Globus pallidus (tissue), 1 donor: Measurements from ENCODE around the gene ABCF1.
"Not testable (repeated sequence)": the region's sequence is repeated elsewhere in the genome, so short reads cannot be mapped to it uniquely, and the experiment has no call there.

Experiments
- DNase-seq: peaks from one replicate; pipeline ENCODE4 v3.0.0-alpha.2; 2015; ENCODE audit warnings: low spot score

ABCF1 gene

DNA sequence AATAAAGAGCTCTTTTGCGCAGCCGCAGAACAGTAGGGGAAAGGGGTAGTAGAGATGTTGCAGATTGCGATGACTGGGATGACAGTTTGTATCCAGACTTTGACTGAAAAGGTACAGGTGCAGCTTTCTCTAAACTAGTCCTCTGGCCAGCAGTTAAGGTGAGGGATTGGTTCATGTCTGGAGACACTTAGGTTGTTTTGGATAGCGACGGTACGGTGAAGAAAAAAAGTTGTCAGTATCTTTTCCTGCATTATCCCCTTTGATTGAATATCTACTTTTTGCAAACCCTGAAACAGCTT is 13.6 kb upstream of the ABCF1 start:
- DNase-seq = no peak

- DNase-seq = no peak
Observed at GRCh38 chr6:30560930-30561329, 10.3 kb upstream of the ABCF1 start.

DNA sequence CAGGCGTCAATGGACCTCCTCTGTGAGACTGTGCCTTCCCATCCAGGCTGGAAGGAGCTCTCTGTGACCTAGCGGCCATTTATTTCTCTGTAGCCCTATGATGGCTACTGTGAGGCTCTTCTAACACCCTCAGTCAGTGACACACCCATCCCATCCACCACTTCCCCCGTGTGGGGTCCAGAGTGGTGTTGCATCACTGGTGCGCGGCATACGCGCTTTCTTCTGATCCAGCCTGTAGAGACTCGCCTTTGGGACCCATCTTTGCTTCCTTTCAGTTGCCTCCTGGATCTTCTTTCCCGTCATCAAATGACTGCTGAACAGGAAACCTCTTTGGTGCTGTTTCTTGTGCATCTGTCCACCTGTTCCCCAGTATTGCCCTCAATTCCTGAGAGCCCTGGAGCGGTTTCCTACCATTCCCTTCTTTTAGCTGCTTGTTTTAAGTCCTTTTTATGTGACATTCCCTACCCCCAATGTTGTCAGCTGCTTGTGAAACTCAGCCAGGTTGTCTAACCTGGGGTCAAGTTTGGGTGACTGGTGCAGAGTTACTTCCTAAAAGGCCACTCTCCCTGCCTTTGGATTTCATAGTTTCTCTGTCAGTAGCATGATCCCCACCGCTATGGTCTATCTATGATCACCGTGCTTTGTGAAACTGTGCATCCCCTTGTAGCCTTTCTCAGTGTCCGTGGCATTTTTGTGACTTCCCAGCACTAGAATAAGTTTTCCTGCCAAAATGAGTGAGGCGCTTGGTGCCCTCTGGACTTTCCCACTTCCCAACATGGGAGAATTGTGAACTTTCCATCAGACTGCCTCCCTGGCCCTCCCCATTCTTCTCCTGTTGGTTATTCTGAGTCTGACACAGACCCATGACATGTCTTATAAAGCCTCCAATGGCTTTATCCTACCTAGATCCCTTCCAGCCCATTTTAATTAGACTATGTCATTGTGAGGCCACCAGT is 8.5 kb upstream of the ABCF1 start:
- no peak for DNase-seq

DNA sequence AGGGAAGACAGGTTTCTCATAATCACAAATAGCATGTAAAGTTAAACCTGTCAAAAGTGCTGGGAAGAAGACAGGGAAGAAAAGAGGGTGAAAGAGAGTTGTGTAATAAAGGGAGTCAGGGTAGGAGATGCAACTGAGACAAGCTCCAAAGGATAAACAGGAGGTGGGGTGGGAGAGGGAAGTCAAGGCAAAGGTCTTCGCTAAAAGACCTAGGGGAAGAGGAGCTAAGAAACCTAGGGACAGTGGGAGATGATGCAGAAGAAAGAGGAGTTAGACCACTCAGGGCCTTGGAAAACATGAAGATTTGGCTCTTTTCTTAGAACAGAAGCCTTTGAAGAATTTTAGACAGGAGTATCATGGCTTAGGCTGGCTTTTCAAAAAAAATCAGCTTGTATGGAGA is 7.1 kb upstream of the ABCF1 start:
- DNase-seq = no peak

DNA sequence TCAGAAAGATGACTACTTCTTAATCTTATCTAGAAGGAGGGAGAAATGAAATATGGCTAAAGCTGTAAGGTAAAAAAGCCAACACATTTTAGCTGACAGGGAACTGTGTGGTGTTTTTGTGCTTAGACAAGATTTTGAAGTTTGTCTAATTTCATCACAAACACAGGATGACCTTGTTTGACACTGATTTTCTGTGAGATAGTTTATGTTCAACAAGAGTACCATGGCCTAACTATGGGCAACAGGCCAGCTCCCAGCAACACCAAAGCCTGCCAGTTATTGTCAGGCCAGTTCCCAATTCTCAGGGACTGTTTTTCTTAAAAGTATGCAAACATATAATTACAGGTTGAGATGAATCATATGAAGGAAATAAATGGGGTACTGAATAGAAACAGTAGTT is 5.5 kb upstream of the ABCF1 start:
- no peak for DNase-seq

GRCh38 chr6:30568245-30568644 is 3.0 kb upstream of the ABCF1 start:
- DNase-seq = no peak

- DNase-seq = no peak
Observed at GRCh38 chr6:30570263-30570662, 979 bp upstream of the ABCF1 start.

DNA sequence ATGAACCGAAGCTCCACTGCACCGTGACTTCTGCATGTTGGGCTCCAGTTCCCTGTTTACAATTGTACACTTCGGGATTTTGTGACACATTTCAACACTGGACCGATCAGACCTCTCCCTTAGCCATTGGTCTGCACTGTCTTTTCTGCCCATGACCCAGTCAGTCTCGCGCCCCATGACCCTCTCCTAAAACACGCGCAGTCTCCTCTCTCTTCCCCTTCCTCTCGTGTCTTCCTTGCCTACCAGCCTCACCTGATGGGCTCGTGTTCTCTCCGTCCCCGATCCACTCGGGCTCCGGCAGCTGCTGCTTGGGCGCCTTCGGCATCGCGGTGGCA is 535 bp upstream of the ABCF1 start:
- DNase-seq = no peak

DNA sequence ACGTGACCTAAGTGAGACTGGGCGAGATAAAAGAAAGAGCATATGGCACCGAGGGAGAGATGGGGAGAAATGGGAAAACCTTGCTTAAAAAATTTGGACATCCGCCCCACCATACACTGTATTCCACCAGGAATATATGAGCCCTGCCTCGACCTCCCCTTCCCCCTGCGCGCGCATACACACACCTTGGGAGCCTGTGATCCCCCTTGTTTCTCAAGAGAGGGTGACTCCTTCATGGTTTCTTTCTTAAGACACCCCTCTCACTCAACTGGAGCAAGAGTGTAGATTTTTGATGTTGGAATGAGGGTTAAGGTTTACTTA is 480 bp downstream of the ABCF1 start:
- no peak for DNase-seq

GRCh38 chr6:30572148-30572547 is 906 bp downstream of the ABCF1 start:
- DNase-seq = no peak

DNA sequence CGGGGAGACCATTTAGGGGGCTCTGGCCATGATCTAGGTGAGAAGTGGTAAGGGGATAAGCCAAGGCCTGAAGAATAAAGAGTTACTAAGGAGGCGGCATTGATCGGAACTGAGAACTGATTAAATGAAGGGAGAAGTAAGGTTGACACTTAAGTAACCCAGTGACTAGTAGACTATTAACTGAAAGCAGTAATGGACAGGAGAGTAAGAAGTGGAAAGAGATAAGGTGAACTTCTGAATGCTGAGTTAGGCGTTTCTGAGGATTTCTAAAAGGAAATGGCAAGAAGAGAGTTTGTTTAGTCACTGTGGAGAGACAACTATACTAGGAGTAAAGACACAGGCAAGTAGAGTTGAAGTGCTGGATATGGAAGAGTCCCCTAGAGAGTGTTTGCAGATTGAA is 1.9 kb downstream of the ABCF1 start:
- no peak for DNase-seq

DNA sequence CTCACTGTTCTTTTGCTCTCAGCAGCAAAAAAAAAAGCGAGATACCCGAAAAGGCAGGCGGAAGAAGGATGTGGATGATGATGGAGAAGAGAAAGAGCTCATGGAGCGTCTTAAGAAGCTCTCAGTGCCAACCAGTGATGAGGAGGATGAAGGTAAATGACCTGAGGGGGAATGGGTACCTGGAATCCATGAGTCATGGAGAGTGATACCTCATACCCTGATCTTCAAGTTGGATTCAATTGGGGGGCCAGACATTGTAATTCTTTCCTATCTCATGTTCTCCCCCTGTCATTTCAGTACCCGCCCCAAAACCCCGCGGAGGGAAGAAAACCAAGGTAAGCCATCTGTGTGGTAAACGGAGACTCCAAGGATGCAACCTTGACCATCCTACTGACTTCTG is 6.8 kb downstream of the ABCF1 start:
- no peak for DNase-seq

DNA sequence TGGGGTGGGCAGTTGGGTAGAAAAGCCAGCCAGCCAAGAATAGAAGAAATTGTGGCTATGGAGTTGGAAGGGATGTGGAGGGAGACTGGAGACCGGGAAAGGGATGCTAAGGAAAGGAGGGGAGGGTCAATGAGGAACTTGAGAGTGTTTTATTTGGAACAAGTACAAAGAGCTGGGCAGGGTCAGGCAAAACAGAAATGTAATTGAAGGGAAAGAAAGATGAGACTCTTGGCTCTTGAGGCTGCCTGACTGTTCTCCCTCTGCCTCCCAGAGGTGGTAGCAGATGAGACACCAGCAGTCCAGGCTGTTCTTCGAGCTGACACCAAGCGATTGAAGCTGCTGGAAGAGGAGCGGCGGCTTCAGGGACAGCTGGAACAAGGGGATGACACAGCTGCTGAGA is 12.7 kb downstream of the ABCF1 start:
- DNase-seq = no peak

- DNase-seq = no peak
Observed at GRCh38 chr6:30589754-30590358, 18.6 kb downstream of the ABCF1 start.

DNA sequence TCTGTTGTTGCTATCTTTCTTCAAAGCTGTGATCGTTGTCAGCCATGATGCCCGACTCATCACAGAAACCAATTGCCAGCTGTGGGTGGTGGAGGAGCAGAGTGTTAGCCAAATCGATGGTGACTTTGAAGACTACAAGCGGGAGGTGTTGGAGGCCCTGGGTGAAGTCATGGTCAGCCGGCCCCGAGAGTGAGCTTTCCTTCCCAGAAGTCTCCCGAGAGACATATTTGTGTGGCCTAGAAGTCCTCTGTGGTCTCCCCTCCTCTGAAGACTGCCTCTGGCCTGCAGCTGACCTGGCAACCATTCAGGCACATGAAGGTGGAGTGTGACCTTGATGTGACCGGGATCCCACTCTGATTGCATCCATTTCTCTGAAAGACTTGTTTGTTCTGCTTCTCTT is 19.3 kb downstream of the ABCF1 start:
- DNase-seq = no peak

DNA sequence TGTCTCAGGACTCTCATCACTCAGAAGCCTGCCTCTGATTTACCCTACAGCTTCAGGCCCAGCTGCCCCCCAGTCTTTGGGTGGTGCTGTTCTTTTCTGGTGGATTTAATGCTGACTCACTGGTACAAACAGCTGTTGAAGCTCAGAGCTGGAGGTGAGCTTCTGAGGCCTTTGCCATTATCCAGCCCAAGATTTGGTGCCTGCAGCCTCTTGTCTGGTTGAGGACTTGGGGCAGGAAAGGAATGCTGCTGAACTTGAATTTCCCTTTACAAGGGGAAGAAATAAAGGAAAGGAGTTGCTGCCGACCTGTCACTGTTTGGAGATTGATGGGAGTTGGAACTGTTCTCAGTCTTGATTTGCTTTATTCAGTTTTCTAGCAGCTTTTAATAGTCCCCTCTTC is 19.8 kb downstream of the ABCF1 start:
- DNase-seq = no peak

DNA sequence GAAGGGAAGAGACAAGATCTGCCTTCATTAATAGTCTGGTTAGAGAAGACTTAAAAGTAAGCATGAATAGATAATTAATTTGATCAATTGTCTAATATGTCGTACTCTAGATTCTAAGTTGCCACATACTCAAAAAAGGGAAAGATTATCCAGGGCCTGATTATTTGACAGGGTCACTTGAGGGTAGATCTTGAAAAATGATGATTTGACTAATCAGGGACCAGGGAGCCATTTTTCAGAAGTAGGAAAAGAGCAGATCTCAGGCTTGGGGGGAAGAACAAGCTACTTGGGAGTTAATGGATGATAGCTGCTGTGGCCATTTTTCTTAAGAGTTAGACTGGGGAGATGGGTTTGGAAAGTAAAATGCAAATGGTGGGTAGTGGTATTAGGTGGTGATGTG is 21.0 kb downstream of the ABCF1 start:
- no peak for DNase-seq

GRCh38 chr6:30597315-30598144 is 26.3 kb downstream of the ABCF1 start:
- DNase-seq = not testable (repeated sequence)

DNA sequence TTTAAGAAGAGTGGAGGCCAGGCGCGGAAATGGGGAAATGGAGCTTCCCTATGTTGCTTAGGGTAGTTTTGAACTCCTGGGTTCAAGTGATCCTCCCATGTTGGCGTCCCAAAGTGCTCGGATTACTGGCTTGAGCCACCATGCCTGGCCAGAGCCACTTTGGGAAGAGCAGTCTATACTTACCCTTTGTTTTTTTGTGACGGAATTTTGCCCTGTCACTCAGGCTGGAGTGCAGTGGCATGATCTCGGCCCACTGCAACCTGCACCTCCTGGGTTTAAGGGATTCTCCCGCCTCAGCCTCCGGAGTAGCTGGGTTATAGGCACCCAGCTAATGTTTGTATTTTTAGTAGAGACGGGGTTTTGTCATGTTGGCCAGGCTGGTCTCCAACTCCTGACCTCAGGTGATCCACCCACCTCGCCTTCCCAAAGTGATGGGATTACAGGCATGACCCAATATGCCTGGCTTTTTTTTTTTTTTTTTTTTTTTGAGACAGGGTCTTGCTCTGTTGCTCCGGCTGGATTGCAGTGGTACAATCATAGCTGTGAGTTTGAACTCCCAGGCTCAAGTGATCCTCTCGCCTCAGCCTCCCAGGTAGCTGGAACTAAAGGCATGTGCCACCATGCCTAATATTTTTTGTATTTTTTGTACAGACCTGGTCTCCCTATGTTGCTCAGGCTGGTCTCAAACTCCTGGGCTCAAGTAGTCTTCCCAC is 27.8 kb downstream of the ABCF1 start:
- DNase-seq = no peak

- DNase-seq = no peak
Observed at GRCh38 chr6:30599625-30600324, 28.5 kb downstream of the ABCF1 start.

DNA sequence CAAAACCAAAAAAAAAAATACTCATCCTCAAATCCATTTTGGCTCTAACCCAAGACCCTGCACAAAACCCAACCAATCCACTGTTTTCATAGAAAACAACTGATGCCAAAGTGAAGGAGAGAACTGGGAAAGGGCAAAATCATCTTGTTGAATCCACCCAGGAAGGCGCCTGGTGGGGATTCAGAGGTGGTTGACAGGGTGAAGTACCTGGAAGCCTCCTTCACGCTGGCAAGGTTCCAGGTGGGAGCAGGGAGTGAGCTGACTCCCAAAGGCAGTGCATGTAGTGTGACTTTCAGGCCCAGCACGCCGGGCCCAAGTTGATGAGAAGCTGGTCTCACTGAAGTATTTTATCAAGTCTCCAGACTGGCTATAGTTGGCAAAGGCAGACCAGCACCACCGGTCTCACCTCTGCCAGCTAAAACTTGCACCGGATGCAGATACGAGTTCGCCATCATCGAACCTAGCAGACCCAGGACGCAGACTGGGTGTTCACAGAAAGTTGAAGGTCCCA is 29.3 kb downstream of the ABCF1 start:
- DNase-seq = no peak

DNA sequence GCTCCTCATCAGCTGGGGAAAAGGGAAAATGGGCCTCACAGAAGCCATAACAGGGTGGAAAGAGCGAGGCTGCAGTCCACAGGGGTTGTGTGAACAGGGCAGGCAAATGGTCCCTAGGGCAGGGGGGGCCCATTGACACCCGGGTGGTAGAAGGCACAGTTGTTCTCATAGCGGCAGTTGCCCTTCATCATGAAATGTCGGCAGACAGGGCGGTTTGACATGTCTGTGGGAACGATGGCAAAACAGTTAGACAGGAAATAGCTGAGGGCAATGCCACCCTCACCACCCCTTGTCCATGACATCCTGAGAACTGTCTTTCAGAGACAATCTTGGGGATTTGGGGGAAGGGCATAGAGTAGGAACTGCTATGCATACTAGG is 30.2 kb downstream of the ABCF1 start:
- no peak for DNase-seq
